HCT116 (cell line): Measurements from ENCODE around the gene CDCP1. TPM values are rescaled to one million over a fixed set of nuclear protein-coding genes. Genes with fewer than 3 reads are reported as not detected.

Source experiments
- ATAC-seq: fragments of 200-7000 bp; cut with Tn5 transposase; 2 replicates; pipeline ENCODE4 v1.9.1; 2020; ENCODE audit warnings: mild to moderate bottlenecking, moderate library complexity
- BruUV-seq: library from RNA; stranded (reverse); fragments of 400-500 nt; replicated peaks from 2 replicates; lab custom pipeline; 2021; lab: Mats Ljungman, UMichigan
- CTCF ChIA-PET: fragments of 300-600 bp; sonication (Branson Sonifier 250); formaldehyde crosslinking; loops from one replicate; lab custom pipeline; 2021; ENCODE audit warnings: antibody characterized with exemption; lab: Charles Lee
- POLR2A ChIA-PET: fragments of 300-600, 350-600 bp; sonication (Branson Sonifier 250); formaldehyde crosslinking; loops from one replicate; lab custom pipeline; 2021; ENCODE audit warnings: antibody characterized with exemption; lab: Charles Lee
- RAD21 ChIA-PET, 2 experiments: fragments of 300-600 bp; sonication (Branson Sonifier 250); formaldehyde crosslinking; loops; one replicate each; lab custom pipeline; 2023; ENCODE audit warnings: low total read pairs in 2 of 2; ENCODE audit not compliant: uncharacterized antibody in 2 of 2, unreplicated experiment in 2 of 2, low non-redundant PET in 1 of 2; lab: Charles Lee
- DNase-seq: peaks from one replicate; pipeline ENCODE4 v3.0.0-alpha.2; 2010; ENCODE audit warnings: low read depth, low spot score
- H2AFZ ChIP-seq: fragments of 200-600 bp; shearing (Covaris generic), sonication (generic); 2 replicates; pipeline ENCODE4 v1.6.1; 2017; ENCODE audit warnings: low read depth, mixed run types, mixed read lengths, antibody characterized with exemption, low read length; ENCODE audit not compliant: poor library complexity, severe bottlenecking
- H3K27ac ChIP-seq: 2 replicates; pipeline ENCODE4 v1.5.1; 2012; ENCODE audit warnings: low read depth, low read length
- H3K27me3 ChIP-seq: fragments of 200-600 bp; sonication (generic); 2 replicates; pipeline ENCODE4 v1.6.1; 2016; ENCODE audit warnings: mixed run types, low read length, mixed read lengths; ENCODE audit not compliant: insufficient read depth
- H3K36me3 ChIP-seq, 2 experiments: fragments of 200-500 bp in 1 of 2; fragments of 200-600 bp in 1 of 2; sonication (Bioruptor generic) in 1 of 2; sonication (generic) in 1 of 2; 2 replicates each; pipeline versions ENCODE4 v1.5.1 to v1.6.1; 2014 to 2016; ENCODE audit warnings: low read length in 2 of 2, inconsistent platforms in 1 of 2, mixed read lengths in 1 of 2, mixed run types in 1 of 2; ENCODE audit not compliant: insufficient read depth in 2 of 2, control insufficient read depth in 1 of 2
- H3K4me1 ChIP-seq, 2 experiments: fragments of 200-600 bp in 1 of 2; sonication (generic) in 1 of 2; 2 replicates each; pipeline versions ENCODE4 v1.5.1 to v1.6.1; 2012 to 2017; ENCODE audit warnings: low read length in 2 of 2, inconsistent platforms in 1 of 2, mild to moderate bottlenecking in 1 of 2, mixed read lengths in 1 of 2, mixed run types in 1 of 2, moderate library complexity in 1 of 2; ENCODE audit not compliant: insufficient read depth in 2 of 2, control insufficient read depth in 1 of 2
- H3K4me2 ChIP-seq: fragments of 200-600 bp; sonication (generic); 2 replicates; pipeline ENCODE4 v1.6.1; 2017; ENCODE audit warnings: mixed run types, low read length, mixed read lengths
- H3K4me3 ChIP-seq, 2 experiments: fragments of 200-600 bp in 1 of 2; sonication (generic) in 1 of 2; replicated peaks in 1 of 2; 2 replicates each; pipeline ENCODE4 v1.5.1; 2011 to 2016; ENCODE audit warnings: low read length in 2 of 2, control low read depth in 1 of 2, low read depth in 1 of 2, mild to moderate bottlenecking in 1 of 2, mixed read lengths in 1 of 2, mixed run types in 1 of 2
- H3K79me2 ChIP-seq: fragments of 200-600 bp; sonication (generic); 2 replicates; pipeline ENCODE4 v1.6.1; 2017; ENCODE audit warnings: mild to moderate bottlenecking, mixed run types, low read length, moderate library complexity, mixed read lengths; ENCODE audit not compliant: insufficient read depth
- H3K9ac ChIP-seq: fragments of 200-600 bp; sonication (generic); 2 replicates; pipeline ENCODE4 v1.6.1; 2016; ENCODE audit warnings: low read length, mixed read lengths
- H3K9me2 ChIP-seq: fragments of 200-600 bp; sonication (generic), shearing (Covaris generic); 2 replicates; pipeline ENCODE4 v1.6.1; 2017; ENCODE audit warnings: mixed run types, mild to moderate bottlenecking, moderate library complexity; ENCODE audit not compliant: insufficient read depth
- H3K9me3 ChIP-seq, 2 experiments: fragments of 200-500 bp in 1 of 2; fragments of 200-600 bp in 1 of 2; sonication (Bioruptor generic) in 1 of 2; sonication (generic) in 1 of 2; 2 replicates each; pipeline ENCODE4 v1.6.1; 2014 to 2017; ENCODE audit warnings: low read length in 2 of 2, mixed read lengths in 2 of 2, inconsistent platforms in 1 of 2, low read depth in 1 of 2, mild to moderate bottlenecking in 1 of 2, mixed run types in 1 of 2, moderate library complexity in 1 of 2; ENCODE audit not compliant: control insufficient read depth in 1 of 2, insufficient read depth in 1 of 2
- H4K20me1 ChIP-seq: fragments of 200-600 bp; sonication (generic), shearing (Covaris generic); 2 replicates; pipeline ENCODE4 v1.6.1; 2017; ENCODE audit warnings: mixed run types, mild to moderate bottlenecking, moderate library complexity; ENCODE audit not compliant: insufficient read depth
- ATF3 ChIP-seq: IDR thresholded peaks from 2 replicates; pipeline ENCODE4 v1.6.1; 2012
- CBX3 ChIP-seq: IDR thresholded peaks from 2 replicates; pipeline ENCODE4 v1.6.1; 2012; ENCODE audit warnings: low read depth
- CEBPB ChIP-seq: IDR thresholded peaks from 2 replicates; pipeline ENCODE4 v1.6.1; 2012; ENCODE audit warnings: low read depth
- EGR1 ChIP-seq: IDR thresholded peaks from 2 replicates; pipeline ENCODE4 v1.6.1; 2012; ENCODE audit warnings: low read depth
- ELF1 ChIP-seq: IDR thresholded peaks from 2 replicates; pipeline ENCODE4 v1.6.1; 2012; ENCODE audit warnings: low read depth, borderline replicate concordance
- EZH2 ChIP-seq: fragments of 200-600 bp; sonication (generic); IDR thresholded peaks from 2 replicates; pipeline ENCODE4 v1.6.1; 2017; ENCODE audit warnings: antibody characterized with exemption, mixed run types
- FOSL1 ChIP-seq: IDR thresholded peaks from 2 replicates; pipeline ENCODE4 v1.6.1; 2012; ENCODE audit warnings: low read depth
- JUND ChIP-seq: IDR thresholded peaks from 2 replicates; pipeline ENCODE4 v1.6.1; 2012
- MAX ChIP-seq: IDR thresholded peaks from 2 replicates; pipeline ENCODE4 v1.6.1; 2012
- POLR2A ChIP-seq: IDR thresholded peaks from 2 replicates; pipeline ENCODE4 v1.7.0; 2011; ENCODE audit warnings: borderline replicate concordance; ENCODE audit not compliant: insufficient read depth, insufficient read length; ENCODE audit errors: extremely low read depth
- RAD21 ChIP-seq: IDR thresholded peaks from 2 replicates; pipeline ENCODE4 v1.6.1; 2012; ENCODE audit warnings: low read depth, mild to moderate bottlenecking
- SIN3A ChIP-seq: IDR thresholded peaks from 2 replicates; pipeline ENCODE4 v1.6.1; 2012; ENCODE audit warnings: low read depth
- SP1 ChIP-seq: IDR thresholded peaks from 2 replicates; pipeline ENCODE4 v1.6.1; 2012; ENCODE audit warnings: low read depth
- SRF ChIP-seq: IDR thresholded peaks from 2 replicates; pipeline ENCODE4 v1.6.1; 2012; ENCODE audit warnings: low read depth
- TCF7L2 ChIP-seq: IDR thresholded peaks from 2 replicates; pipeline ENCODE4 v1.7.0; 2011; ENCODE audit warnings: borderline replicate concordance, inconsistent platforms; ENCODE audit not compliant: insufficient read depth, insufficient read length; ENCODE audit errors: extremely low read depth
- YY1 ChIP-seq: IDR thresholded peaks from 2 replicates; pipeline ENCODE4 v1.6.1; 2011; ENCODE audit warnings: low read length, low read depth, moderate library complexity, mild to moderate bottlenecking; ENCODE audit not compliant: insufficient replicate concordance; ENCODE audit errors: extremely low read depth
- ZNF274 ChIP-seq: fragments of 200-500 bp; sonication (Bioruptor generic); IDR thresholded peaks from 2 replicates; pipeline ENCODE4 v1.6.1; 2014; ENCODE audit warnings: mild to moderate bottlenecking, low read depth, low read length, inconsistent platforms
- intact Hi-C: fragments of 100-400 bp; cut with micrococcal nuclease; formaldehyde crosslinking; loops from 2 replicates; pipeline ENCODE4 v1.10.0; 2022
- total RNA-seq: library from RNA; stranded (reverse); gene quantifications from one replicate; pipeline ENCODE4 v1.2.1, GENCODE V29; 2021; ENCODE audit not compliant: unreplicated experiment

CDCP1 gene
- total RNA-seq, 1 experiment from 2014 or later, result 196 TPM

DNA sequence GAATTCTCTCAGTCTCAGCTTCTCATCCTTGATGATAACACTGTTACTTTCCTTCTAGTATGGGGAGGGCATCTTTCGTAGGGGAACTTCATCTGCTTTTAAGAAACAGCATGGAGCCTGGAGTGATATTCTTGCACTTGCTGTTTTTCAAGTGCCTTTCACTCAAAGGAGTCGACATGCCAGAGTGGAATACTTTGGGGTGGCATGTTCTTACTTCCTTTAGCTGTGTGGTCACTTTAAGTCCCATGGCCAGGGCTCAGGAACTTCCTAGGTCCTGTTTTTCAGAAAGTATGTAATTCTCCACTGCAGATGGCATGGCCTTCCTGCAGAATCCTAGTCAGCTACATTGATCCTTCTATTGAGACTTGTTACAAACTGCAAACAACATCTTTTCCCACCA lies 28.1 kb upstream of the CDCP1 start:
- RAD21 ChIA-PET, result no interaction called here
- no TSS peak for BruUV-seq
- no peak for ATAC-seq

DNA sequence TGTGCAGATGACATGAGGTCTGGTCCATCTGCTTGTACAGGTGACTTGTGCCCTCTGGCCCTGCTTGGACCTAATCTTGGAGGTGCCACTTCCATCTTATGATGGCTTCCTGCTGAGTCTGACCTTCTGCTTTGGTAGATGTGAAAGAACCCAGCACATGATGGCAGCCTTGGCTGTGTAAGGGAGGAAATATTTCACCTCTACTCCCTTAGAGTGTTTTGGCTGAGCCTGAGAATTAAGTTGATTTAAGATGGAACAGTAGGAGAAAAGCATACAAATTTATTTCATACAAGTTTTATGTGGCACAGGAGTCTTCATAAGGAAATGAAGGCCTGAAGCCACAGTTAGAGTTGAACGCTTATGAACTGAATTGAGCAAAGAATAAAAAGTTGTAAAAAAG lies 27.6 kb upstream of the CDCP1 start:
- H4K20me1 ChIP-seq, result no peaks in the 10 kb centered on the region
- TF ChIP-seq SRF (no peak), ELF1 (no peak), RAD21 (no peak)
- H3K9ac ChIP-seq, result no peak overlapping the region
- ChIA-PET RAD21 (no interaction called here), CTCF (no interaction called here), POLR2A (no interaction called here)
- H3K4me1 ChIP-seq, result peaks cover 17 to 24% of the 10 kb centered on the region in 2 experiments; a peak in 3 of 4 replicates
- H3K9me3 ChIP-seq, result no peaks in the 10 kb centered on the region
- no peaks in the 10 kb centered on the region for H3K36me3 ChIP-seq
- H3K79me2 ChIP-seq, result no peaks in the 10 kb centered on the region
- H3K4me2 ChIP-seq, result no peak overlapping the region
- H3K4me3 ChIP-seq, result no peak overlapping the region
- H3K9me2 ChIP-seq, result no peaks in the 10 kb centered on the region
- no peak overlapping the region for H2AFZ ChIP-seq
- BruUV-seq, result no TSS peak
- H3K27me3 ChIP-seq, result no peaks in the 10 kb centered on the region
- intact Hi-C loops, result no loop called here
- ATAC-seq, result no peak
- DNase-seq, result no peak
- H3K27ac ChIP-seq, result no peak overlapping the region

More for the DNA sequence above, 28.1 kb upstream of the CDCP1 start:
- TF ChIP-seq TCF7L2 (no peak), YY1 (no peak), ZNF274 (no peak), RAD21 (no peak), POLR2A (no peak), FOSL1 (no peak), SRF (no peak), JUND (no peak), ATF3 (no peak), SIN3A (no peak), ELF1 (no peak), EGR1 (no peak), MAX (no peak), CBX3 (no peak), SP1 (no peak), CEBPB (no peak), EZH2 (no peak)
- H3K9ac ChIP-seq, result no peak overlapping the region
- no peak overlapping the region for H3K4me2 ChIP-seq
- no peaks in the 10 kb centered on the region for H3K36me3 ChIP-seq
- CTCF ChIA-PET, result no interaction called here
- POLR2A ChIA-PET, result no interaction called here
- H2AFZ ChIP-seq, result no peak overlapping the region
- H3K4me1 ChIP-seq, result peaks cover 19 to 24% of the 10 kb centered on the region in 2 experiments; a peak in 3 of 4 replicates
- H3K4me3 ChIP-seq, result no peak overlapping the region
- no peaks in the 10 kb centered on the region for H3K9me2 ChIP-seq
- H3K27me3 ChIP-seq, result no peaks in the 10 kb centered on the region
- no peaks in the 10 kb centered on the region for H4K20me1 ChIP-seq
- intact Hi-C loops, result no loop called here
- DNase-seq, result no peak
- H3K79me2 ChIP-seq, result no peaks in the 10 kb centered on the region
- no peak overlapping the region for H3K27ac ChIP-seq
- no peaks in the 10 kb centered on the region for H3K9me3 ChIP-seq
